ENCODE data around the gene DMD.
A peak's percentile ranks its signal among the peaks of the same experiment; 100 is the strongest.
"Not testable (repeated sequence)": the region's sequence is repeated elsewhere in the genome, so short reads cannot be mapped to it uniquely, and the experiment has no call there.

DMD gene

DNA sequence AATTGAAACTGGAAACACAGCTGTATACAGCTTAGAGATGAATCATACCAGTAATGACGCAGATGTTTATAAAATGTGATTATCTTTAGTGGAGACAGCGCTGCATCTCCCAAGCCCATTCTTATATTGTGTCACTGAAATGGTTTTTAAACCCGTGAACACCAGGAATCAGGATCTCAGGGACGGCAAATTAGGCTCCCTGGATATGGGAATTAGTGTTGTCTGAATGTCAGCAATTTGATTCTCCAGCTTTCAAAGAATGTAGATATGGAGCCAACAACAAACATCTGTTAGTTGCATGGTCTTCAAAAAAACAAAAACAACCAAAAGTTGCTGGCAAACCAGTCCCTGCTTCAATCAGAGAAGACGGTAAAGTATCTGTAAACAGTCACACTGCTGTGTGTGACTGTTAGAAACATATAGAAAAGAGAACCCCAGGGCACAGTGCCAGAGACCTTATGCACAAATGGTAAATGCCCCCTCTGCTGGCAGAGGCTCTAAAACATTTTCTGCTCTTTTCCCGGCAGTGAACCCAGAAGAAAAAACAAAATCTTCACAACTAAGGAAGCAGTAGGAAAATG lies 1787.7 kb downstream of the DMD start:
- peak; percentile 36 for DNase-seq (ENCODE audit: low read depth)

DNA sequence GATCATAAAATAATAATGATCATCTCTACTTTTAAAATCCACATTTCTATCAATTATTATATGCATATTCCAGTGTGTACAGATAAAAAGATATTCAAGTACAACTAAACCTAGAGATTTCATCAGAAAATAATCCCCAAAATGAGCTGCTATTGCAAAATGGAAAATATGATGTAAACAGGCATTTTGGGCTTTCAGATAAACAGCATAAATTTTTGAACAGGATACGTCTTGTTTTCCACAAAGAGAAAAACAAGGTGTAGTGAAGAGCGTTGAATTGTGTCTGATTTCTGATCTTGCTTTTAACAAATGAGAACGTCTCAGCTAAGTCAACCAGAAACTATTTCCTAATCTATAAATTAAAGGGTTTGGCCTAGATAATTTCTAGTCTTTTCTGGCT lies 1789.9 kb downstream of the DMD start:
- no peak for DNase-seq (ENCODE audit: low read depth)

DNA sequence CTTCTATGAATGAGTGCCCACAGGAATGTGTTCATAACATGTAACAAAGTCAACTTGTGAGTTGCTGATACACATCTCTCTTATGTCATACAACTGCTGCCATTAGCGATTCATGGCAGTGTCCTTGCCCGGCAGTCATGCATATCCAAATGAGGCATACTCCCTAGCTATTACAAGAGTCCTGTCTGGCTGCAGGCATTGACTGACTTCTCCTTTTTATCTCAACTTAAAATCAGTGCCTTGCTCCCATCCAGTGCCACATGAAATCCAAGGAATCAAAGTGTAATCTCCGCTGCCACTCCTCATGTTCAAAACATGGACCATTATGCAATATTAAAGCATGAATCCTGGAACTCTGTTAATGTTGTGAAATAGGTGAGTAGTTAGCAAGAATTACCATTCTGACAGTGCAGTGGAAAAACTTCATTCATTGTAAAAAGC lies 1790.6 kb downstream of the DMD start:
- DNase-seq (ENCODE audit: low read depth): no peak

DNA sequence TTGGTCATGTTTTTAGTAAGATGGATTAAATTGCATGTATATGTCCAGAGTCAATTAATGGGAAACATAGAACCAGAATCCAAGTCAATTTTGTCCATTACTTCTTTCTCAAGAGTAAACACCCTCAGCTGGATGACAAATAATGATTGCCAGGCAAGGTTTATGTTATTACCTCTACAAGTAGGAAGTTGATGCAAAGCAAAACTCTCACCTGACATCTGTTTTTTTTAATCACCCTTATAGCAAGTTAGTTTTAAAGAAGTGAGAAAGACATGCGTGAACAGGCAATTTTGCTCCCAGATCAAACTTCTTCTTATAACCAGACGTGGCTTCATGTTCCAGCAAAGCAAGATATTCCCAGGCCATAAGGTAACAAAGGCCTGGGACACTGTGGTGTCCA lies 1791.0 kb downstream of the DMD start:
- DNase-seq (ENCODE audit: low read depth): no peak

DNA sequence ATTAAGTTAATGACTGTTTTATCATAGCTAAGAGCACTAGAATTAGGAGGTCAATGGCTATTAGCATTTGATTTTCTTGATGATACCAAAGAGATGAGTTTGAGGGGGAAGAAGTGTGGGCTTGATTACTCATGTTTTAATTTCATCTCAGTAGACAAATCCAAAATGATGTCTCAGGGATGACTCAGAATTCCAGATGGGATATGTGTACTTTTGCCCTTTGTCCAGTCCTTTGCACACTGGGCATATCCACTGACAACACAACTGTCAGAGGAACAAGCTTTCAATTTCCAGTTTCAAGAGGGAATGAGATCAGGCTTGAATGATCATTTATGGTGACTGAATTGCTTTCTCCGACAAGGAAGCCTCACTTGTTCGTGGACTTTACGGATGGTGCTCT lies 1814.2 kb downstream of the DMD start:
- DNase-seq (ENCODE audit: low read depth): no peak

DNA sequence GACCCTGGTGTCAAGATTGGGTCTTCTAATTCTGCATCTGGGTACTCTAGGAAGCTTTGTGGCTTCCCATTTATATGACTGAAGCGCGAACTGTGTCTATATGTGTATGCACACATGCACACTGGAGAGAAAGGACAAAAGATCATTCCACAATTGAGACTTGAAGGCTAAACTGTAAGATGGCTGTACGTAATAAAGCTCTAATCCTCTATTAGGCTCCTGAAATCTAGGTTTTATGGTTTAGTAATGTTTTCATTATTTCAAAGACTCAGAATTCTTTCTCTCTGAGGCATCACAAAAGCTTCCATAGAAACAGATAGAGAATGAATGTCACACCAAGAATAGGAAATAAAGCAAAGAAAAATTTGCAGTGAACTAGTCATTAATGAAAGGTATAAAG lies 1818.8 kb downstream of the DMD start:
- DNase-seq (ENCODE audit: low read depth): no peak

DNA sequence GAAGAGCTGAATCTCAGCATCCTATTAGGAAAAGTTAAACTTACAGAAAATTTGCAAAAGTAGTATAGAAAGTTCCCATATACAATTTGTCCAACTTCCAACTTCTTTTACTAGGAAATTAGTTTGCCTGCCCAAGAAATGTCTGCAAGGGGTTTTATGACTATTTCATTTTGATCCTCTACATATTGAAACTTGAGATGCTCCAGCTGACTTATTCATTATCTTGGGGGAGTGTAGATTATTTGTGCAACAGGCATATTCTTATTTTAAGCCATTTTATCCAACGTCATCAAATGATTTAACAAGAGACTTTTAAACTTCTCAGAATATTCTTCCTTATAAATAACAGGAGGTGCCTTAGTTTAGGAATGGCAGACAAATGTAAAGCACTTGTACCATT lies 1822.4 kb downstream of the DMD start:
- no peak for DNase-seq (ENCODE audit: low read depth)

DNA sequence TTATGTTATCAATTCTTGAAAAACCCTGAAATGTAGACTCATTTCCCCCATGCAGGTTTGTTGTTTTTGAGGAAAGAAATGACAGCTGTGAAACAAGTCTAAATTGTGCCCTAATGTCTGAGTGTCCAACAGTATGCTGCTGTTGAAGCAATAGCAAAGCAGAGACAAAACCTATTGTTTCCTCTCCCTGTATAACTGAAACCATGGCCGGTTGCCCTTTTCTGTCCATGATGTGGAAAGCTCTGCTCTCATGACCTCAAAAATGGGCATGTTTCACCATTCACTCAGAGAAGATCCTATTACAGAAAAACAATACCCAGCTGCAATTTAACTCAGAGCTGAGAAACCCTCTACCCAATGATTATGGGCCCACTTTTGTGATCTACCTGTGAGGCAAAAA lies 1826.9 kb downstream of the DMD start:
- no peak for DNase-seq (ENCODE audit: low read depth)

DNA sequence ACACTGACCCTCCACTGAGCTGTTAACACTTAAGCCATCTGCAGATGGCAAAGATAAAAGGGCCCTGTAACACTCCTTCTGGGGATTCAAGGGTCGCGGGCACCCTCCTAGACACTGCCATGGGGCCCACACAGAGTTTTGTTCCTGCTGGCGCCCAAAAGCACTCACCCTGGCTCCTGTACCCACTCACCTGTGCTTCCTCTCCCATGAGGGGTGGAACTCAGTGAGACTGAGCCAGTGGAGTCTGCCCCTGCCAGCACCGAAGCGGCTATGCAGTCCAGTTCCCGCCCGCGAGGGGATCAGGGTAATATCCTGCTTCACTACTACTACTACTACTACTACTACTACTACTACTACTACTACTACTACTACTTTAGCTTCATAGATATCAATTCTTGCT lies 1827.4 kb downstream of the DMD start:
- no peak for DNase-seq (ENCODE audit: low read depth)

DNA sequence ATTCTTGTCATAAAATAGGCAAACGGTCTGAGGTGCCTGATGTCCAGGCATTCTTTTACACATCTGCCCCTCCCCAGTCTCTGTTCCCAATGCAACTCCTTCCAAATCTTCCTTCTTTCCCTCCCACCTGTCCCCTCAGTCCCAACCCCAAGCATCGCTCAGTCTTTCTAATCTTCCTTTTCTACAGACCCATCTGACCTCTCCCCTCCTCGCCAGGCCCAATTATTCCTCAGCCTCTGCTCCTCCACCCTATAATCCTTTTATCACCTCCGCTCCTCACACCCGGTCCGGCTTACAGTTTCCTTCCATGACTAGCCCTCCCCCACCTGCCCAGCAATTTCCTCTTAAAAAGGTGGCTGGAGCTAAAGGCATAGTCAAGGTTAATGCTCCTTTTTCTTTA lies 1832.4 kb downstream of the DMD start:
- DNase-seq (ENCODE audit: low read depth): not testable (repeated sequence)

GRCh38 chrX:31377821-31378220 lies 1833.5 kb downstream of the DMD start:
- not testable (repeated sequence) for DNase-seq (ENCODE audit: low read depth)

DNA sequence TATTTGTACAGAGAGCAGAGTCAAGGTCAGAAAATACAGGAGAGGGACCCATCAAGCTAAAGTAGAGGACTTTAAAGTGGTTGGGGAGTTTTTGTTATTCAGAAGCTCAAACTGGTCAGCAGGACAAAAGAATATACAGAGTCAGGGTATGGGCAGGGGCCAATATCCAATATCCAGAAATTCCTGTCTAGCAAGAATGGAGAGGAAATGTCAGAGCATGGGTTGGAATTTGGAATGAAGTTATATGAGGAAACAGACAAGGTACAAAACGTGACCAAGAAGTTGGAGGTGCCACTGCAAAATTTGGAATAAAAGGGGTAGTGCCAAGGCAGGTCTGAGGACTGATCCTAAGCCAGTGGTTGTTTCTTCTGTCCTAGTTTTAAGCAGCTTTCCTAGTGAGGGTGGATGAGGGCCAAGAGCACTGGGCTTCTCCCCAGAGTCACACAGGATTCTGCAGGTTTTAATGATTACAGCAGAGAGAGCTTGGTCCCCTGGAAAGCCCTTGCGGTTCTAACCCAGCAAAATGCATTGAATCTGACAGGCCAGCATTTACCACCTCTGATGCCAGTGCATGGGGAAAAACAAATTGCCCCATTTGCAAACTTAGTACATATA lies 1834.8 kb downstream of the DMD start:
- DNase-seq (ENCODE audit: low read depth): no peak

DNA sequence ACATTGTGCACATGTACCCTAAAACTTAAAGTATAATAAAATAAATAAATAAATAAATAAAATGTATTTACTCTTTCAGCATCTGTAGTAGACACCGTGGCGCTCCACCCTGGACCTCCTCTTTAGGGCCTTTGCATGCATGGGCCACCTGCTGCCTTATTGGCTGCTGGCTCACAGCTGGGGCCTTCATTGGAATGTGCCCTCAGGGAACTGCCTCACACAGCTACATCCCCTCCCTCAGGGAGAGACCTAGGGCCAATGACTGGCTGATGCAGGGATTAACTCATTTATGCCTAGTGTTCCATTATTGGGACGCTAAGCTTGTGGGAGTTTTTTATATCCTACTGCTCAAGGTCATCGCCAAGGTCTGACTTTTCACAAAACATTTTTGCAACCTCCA lies 1836.6 kb downstream of the DMD start:
- no peak for DNase-seq (ENCODE audit: low read depth)

- no peak for DNase-seq (ENCODE audit: low read depth)
Observed at GRCh38 chrX:31371956-31372355, 1839.4 kb downstream of the DMD start.

GRCh38 chrX:31367816-31368215 lies 1843.5 kb downstream of the DMD start:
- DNase-seq (ENCODE audit: low read depth): no peak

DNA sequence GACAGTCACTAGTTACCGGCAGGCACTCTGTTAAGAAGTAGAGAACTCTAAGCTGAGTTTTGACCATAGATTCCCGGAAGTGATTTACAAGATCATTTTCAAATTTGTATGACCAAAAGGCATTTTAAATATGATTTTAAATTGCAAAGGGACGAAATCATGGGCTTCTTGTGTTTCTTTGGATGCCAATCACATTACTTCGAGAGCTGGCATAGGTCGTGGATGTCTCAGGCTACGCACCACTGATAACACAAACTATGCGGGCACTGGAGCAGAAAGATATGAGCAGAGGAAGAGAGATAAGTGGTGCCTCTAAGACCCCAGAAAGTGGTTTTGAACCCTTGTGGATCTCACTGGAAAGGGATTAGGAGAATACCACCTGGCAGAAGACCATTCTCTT lies 1845.3 kb downstream of the DMD start:
- no peak for DNase-seq (ENCODE audit: low read depth)

DNA sequence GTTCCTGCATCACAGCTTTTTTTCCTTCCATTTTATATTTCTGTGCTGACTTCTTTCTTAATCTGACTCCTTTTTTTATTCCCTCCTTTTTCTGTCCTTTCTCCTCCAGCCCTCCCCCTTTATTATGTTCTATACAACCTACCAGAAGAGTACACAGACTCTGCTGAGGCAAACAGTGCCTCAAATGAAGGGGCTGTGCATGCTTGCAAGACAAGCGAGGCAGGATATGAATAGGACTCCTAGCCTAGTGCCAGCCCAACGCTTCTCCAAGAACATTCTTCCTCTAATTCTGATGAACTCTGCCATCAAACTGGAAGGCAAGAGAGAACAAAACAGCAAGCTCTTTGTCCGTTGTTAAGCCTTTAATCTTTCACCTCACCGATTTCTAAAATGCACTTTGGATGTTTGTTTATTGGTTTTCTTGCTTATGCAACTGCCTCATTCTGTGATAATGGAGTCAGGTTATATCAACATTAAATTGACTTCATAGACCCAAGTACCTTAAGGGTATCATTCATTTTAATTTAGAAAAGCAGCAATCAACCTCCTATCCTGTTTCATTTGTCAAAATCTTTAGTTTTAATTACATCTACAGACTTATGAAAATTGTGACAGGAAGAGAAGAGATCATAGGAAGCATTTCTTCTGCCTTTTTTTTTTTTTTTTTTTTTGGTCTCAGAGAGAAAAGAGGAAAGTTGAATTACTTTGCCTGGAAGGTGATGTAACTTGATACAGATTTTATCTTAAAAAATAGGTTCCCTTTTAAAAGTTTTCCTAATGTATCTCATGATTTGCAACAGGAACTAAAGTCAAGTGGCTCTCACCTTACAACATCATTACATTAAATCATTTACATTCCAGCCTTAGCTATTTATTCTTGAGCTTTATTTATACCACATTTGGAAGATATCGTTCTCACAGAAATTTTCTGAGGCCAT lies 1854.8 kb downstream of the DMD start:
- no peak for DNase-seq (ENCODE audit: low read depth)

GRCh38 chrX:31355206-31355955 lies 1856.0 kb downstream of the DMD start:
- no peak for DNase-seq (ENCODE audit: low read depth)

DNA sequence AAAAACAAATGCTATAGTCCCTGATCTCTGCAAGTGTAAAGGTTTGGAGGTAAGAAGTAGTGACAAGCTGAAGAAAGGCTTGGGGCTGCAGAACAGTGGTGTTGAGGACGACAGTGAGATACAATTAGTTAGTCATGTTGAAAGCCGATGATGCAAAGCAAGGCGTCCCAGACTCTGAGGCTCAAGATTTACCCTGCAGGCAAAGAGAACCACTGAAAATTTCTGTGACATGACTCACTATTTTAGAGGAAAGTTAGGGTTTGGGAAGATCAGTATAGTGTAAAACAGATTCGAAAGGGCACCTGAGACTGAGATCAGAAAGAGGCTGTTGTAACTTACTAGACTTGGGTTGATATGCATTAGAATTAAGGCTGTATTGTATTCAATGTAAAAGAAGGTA lies 1858.3 kb downstream of the DMD start:
- peak; percentile 31 for DNase-seq (ENCODE audit: low read depth)

GRCh38 chrX:31350808-31351074 lies 1860.6 kb downstream of the DMD start:
- DNase-seq (ENCODE audit: low read depth): no peak

DNA sequence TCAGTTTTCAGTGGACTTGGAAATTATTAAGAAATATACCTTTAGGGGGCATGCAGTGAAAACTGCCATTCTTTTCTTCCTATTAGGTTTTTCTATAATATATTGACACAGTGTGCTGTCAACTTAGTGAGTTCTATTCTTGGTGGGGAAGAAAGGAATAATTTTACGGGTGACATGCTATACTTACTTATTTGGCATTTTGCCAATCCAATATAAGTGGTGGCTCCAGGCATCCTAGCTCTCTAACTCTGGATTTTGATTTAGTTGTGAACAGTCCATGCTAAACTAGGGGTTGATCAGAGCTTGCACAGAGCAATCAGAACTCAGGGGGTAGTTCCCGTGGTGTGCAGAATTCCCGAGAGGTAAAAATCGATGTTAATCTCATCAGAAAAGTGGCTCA lies 1861.8 kb downstream of the DMD start:
- DNase-seq (ENCODE audit: low read depth): no peak

DNA sequence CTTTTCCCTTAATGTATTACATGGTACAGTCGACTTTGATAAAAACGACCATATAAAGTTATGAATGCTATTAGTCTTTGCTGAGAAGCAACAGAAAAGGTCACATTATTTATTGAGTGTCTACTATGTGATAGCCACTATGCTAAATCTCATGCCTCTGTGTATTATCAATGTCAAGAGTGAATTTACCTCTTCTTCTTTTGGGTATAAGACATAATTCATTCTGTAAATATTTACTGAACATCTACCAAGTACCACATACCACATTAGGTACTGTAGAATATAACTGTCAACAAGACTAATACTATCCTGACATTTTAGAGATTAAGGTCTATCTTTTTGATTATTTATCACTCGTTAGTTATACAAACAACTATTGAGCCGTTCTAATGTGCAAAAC lies 1870.8 kb downstream of the DMD start:
- DNase-seq (ENCODE audit: low read depth): no peak

DNA sequence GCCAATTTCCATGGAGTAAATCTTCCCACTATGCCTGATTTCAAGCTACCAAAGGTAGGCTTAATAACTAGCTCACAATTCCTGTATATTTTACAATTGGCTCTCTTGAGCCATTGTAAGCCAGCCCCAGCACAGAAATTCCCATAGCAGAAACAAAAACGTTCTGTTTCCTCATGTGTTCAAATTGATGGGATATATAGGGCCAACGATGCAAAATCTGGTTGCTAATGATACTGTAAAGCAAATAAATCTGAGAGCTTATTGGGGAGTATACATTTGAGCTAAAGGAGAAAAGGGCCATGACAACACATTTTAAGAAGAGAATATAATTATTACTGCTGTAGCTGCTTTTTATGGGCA lies 1872.4 kb downstream of the DMD start:
- no peak for DNase-seq (ENCODE audit: low read depth)
